ENCODE results near the gene ARL8A.
"Not testable (repeated sequence)": the region's sequence is repeated elsewhere in the genome, so short reads cannot be mapped to it uniquely, and the experiment has no call there.

ARL8A gene

GRCh38 chr1:202144402-202145067 lies at the start of gene ARL8A:
Gene ARL8A (minus strand): TSS chr1:202144737. CDS start chr1:202144572, 165 bp downstream.
- DNase-seq (ENCODE audit: low read depth), result no peak

DNA sequence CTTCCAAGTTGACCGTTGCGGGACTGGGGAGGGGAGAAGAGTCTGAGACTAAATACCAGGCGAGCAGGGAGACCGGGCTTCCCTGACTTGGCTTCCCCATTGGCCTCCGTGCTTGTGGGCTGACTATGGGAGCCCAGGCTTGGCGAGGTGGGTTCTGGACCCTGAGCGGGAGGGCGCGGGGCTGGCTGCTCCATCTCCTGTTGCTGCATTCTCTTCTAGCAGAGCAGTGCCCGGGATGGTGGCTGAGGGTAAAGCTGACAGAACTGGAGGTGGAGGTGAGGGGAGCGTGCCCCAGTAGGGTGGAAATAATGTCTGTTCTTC lies 49.8 kb upstream of the ARL8A start:
- no peak for DNase-seq (ENCODE audit: low read depth)

GRCh38 chr1:202193614-202194327 lies 49.2 kb upstream of the ARL8A start, which contains the start of gene LGR6:
Gene LGR6 (plus strand): TSS chr1:202193799. CDS start chr1:202193990, 191 bp downstream.
- DNase-seq (ENCODE audit: low read depth), result no peak

GRCh38 chr1:202192770-202193613 lies 48.5 kb upstream of the ARL8A start:
- no peak for DNase-seq (ENCODE audit: low read depth)

GRCh38 chr1:202191391-202191790 lies 46.9 kb upstream of the ARL8A start:
- DNase-seq (ENCODE audit: low read depth), result not testable (repeated sequence)

DNA sequence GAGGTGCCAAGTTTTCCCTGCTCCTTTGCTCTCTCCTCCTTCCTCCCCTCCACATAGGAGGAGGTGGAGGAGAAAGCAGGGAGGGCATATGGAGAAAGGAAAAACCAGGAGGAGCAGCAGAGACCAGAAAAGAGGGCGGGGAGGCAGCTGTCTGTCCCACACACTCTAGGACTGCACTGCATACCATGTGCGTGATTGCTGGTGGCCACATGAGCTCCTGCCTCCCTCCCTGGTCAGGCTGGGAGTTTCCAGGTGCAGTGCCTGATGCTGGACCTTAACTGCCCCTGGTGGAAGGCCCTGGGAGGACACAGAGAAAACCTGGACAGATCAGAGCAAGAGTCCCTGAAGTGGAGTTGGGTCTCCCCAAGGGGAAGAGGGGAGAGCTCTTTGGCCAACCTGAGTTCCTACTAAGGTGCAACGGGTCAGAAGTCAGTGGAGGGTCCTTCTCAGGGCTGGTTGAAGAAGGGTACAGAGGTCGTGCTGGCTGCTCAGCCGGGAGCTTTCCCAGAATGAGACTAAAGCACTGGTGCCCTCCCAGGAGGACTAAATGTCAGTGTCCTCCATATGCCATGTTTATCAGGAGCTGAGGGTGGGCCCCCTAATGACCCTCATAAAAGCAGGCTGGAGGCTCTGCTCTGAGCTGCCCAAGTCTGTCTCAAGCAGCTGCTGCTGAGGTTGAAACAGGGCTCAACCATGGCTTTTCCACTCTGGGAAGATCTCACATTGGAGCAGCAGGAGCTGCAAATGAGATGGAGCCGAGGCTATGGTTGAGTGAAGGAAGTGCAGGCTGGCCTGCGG lies 45.6 kb upstream of the ARL8A start:
- no peak for DNase-seq (ENCODE audit: low read depth)

- DNase-seq (ENCODE audit: low read depth), result no peak
Observed at GRCh38 chr1:202189001-202189790, 44.7 kb upstream of the ARL8A start.

GRCh38 chr1:202187697-202188407 lies 43.3 kb upstream of the ARL8A start:
- DNase-seq (ENCODE audit: low read depth), result no peak

- DNase-seq (ENCODE audit: low read depth), result no peak
Observed at GRCh38 chr1:202187041-202187671, 42.6 kb upstream of the ARL8A start.

DNA sequence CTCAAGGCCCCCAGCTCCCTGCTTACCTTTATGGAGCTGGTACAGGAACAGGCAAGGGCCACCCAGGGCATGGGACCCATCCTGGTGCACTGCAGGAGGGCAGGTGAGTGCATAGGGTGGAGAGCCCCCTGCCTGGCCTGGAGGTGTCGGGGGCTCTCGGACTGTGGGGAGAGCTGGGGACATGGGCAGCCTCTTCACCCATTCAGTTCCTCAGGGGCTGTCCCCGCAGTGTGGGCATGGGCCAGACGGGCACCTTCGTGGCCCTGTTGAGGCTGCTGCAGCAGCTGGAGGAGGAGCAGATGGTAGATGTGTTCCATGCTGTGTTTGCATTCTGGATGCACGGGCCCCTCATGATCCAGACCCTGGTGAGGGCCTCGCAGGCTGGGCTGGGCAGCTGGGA lies 41.8 kb upstream of the ARL8A start:
- DNase-seq (ENCODE audit: low read depth), result no peak

- DNase-seq (ENCODE audit: low read depth), result peak; percentile 69
Observed at GRCh38 chr1:202184750-202185460, 40.4 kb upstream of the ARL8A start.

DNA sequence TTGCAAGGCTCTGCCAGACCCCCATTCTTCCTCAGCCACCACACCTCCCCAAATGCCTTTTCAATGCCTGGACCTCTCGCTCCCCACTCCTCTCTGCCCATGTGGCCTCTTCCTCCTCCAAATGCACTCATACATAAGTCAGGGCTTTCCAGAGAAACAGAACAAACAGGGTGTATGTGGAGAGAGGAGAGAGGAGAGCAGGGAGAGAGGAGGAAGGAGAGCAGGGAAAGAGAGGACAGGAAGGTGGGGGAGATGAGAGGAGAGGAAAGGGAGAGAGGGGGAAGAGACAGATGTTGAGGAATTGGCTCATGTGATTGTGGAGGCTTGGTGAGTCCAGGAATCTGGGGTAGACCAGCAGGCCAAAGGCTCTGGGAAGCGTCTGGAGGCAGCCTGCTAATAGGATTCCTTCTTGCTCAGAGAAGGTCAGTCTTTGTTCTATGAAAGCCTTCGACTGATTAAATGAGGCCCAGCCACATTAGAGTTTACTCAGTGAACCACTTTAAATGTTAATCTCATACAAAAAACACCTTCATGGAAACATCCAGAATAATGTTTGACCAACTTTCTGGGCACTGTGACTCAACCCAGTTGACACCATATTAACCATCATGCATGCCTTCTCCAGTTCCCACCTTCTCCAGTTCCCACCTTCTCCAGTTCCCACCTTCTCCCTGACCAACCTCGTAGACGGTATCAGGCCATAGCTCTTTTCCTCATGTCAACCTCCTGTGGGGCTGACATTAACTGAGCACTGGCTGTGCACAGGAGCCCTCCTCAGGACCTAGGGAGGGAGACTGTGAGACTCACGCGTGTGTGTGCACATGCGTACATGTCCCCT lies 37.7 kb upstream of the ARL8A start:
- no peak for DNase-seq (ENCODE audit: low read depth)

DNA sequence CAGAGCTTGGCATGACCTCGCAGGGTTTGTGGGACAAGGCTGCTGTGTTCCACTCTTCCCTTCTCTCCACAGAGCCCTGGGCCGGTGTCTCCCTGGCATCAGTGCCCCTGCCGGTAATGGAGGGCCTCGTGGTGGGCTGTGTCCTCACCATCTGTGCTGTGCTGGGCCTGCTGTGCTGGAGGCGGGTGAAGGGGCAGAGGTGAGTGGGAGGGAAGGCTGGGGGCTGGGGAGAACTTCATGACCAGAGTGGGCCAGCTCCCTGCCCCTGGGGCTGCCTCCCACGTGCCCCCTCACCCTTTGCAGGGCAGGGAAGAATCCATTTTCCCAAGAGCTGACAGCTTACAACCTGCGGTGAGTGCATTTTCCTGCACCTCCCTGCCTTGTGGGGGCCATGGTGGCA lies 37.0 kb upstream of the ARL8A start:
- DNase-seq (ENCODE audit: low read depth), result no peak

DNA sequence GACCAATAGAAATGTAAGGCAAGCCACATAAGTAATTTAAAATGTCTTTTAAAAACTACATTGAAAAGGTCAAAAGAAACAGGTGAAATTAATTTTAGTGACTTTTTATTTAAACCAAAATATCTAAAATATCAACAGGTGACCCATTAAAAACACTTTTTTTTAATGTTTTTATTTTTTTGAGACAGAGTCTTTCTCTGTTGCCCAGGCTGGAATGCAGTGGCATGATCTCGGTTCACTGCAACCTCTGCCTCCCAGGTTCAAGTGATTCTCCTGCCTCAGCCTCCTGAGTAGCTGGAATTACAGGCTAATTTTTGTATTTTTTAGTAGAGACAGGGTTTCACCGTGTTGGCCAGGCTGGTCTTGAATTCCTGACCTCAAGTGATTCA lies 36.2 kb upstream of the ARL8A start:
- not testable (repeated sequence) for DNase-seq (ENCODE audit: low read depth)

GRCh38 chr1:202179828-202180750 lies 35.6 kb upstream of the ARL8A start:
- no peak for DNase-seq (ENCODE audit: low read depth)

- DNase-seq (ENCODE audit: low read depth), result no peak
Observed at GRCh38 chr1:202176949-202177927, 32.7 kb upstream of the ARL8A start.
